Kidney epithelial cell (primary cell): ENCODE results near the gene VPS13D. TPM values are rescaled to one million over a fixed set of nuclear protein-coding genes. Genes with fewer than 3 reads are reported as not detected.
A peak's percentile ranks its signal among the peaks of the same experiment; 100 is the strongest.

ENCODE experiments used
- DNase-seq: peaks from one replicate; pipeline ENCODE4 v3.0.0-alpha.2; 2010; ENCODE audit warnings: low read depth
- H3K27me3 ChIP-seq: 2 replicates; pipeline ENCODE4 v1.6.0; 2011; ENCODE audit warnings: low read length; ENCODE audit not compliant: control insufficient read depth, insufficient read depth
- H3K36me3 ChIP-seq: 2 replicates; pipeline ENCODE4 v1.5.1; 2011; ENCODE audit warnings: low read length; ENCODE audit not compliant: control insufficient read depth, insufficient read depth
- H3K4me3 ChIP-seq: 2 replicates; pipeline ENCODE4 v1.5.1; 2011; ENCODE audit warnings: low read depth, mild to moderate bottlenecking, control low read depth, low read length
- CTCF ChIP-seq: IDR thresholded peaks from 2 replicates; pipeline ENCODE4 v1.5.1; 2011; ENCODE audit warnings: mild to moderate bottlenecking, moderate library complexity, low read length, control low read depth, inconsistent platforms; ENCODE audit not compliant: insufficient read depth, poor library complexity, severe bottlenecking
- total RNA-seq: library from RNA; depleted of rRNA; stranded (reverse); fragments of >200 nt; gene quantifications from 2 replicates; pipeline ENCODE4 v1.2.3, GENCODE V29; 2015

Gene VPS13D
- total RNA-seq, 1 donor from 2014 or later, result 22.2 TPM

- H3K4me3 ChIP-seq, result no peak overlapping the region
- DNase-seq, result no peak
- peaks cover 1% of the 10 kb centered on the region for H3K36me3 ChIP-seq
Measured at GRCh38 chr1:12339396-12339795, 109.6 kb downstream of the VPS13D start.

GRCh38 chr1:12339811-12340543 lies 110.1 kb downstream of the VPS13D start:
- no peak overlapping the region for H3K4me3 ChIP-seq
- H3K36me3 ChIP-seq, result no peaks in the 10 kb centered on the region
- no peak for TF ChIP-seq CTCF
- no peak for DNase-seq
- H3K27me3 ChIP-seq, result no peaks in the 10 kb centered on the region

More at GRCh38 chr1:12339396-12339795, 109.6 kb downstream of the VPS13D start:
- no peaks in the 10 kb centered on the region for H3K27me3 ChIP-seq
- no peak for TF ChIP-seq CTCF

- DNase-seq, result no peak
- no peak for TF ChIP-seq CTCF
- H3K4me3 ChIP-seq, result no peak overlapping the region
- no peaks in the 10 kb centered on the region for H3K36me3 ChIP-seq
- H3K27me3 ChIP-seq, result no peaks in the 10 kb centered on the region
Measured at GRCh38 chr1:12340544-12340930, 110.7 kb downstream of the VPS13D start.

GRCh38 chr1:12341667-12342066 lies 111.8 kb downstream of the VPS13D start:
- peaks cover 1% of the 10 kb centered on the region for H3K36me3 ChIP-seq

GRCh38 chr1:12342401-12343003 lies 112.7 kb downstream of the VPS13D start:
- peak; percentile 4 for DNase-seq
- no peak for TF ChIP-seq CTCF
- Histone ChIP-seq H3K4me3 (no peak overlapping the region), H3K36me3 (peaks cover 1% of the 10 kb centered on the region), H3K27me3 (no peaks in the 10 kb centered on the region)

More at GRCh38 chr1:12341667-12342066, 111.8 kb downstream of the VPS13D start:
- Histone ChIP-seq H3K27me3 (no peaks in the 10 kb centered on the region), H3K4me3 (no peak overlapping the region)
- DNase-seq, result no peak
- no peak for TF ChIP-seq CTCF
